HCT116 (cell line): ENCODE data around the gene TTC33. TPM values are rescaled to one million over a fixed set of nuclear protein-coding genes. Genes with fewer than 3 reads are reported as not detected.

Experiments used
- ATAC-seq: fragments of 200-7000 bp; cut with Tn5 transposase; 2 replicates; pipeline ENCODE4 v1.9.1; 2020; ENCODE audit warnings: mild to moderate bottlenecking, moderate library complexity
- Bru-seq: library from RNA; stranded (reverse); fragments of 400-500 nt; gene quantifications from one replicate; lab custom pipeline; 2021; lab: Mats Ljungman, UMichigan
- BruChase-seq, 2 experiments: library from RNA; stranded (reverse); fragments of 400-500 nt; gene quantifications; one replicate each; lab custom pipeline; 2021; lab: Mats Ljungman, UMichigan
- BruUV-seq: library from RNA; stranded (reverse); fragments of 400-500 nt; replicated peaks from 2 replicates; lab custom pipeline; 2021; lab: Mats Ljungman, UMichigan
- CTCF ChIA-PET: fragments of 300-600 bp; sonication (Branson Sonifier 250); formaldehyde crosslinking; loops from one replicate; lab custom pipeline; 2021; ENCODE audit warnings: antibody characterized with exemption; lab: Charles Lee
- POLR2A ChIA-PET: fragments of 300-600, 350-600 bp; sonication (Branson Sonifier 250); formaldehyde crosslinking; loops from one replicate; lab custom pipeline; 2021; ENCODE audit warnings: antibody characterized with exemption; lab: Charles Lee
- RAD21 ChIA-PET, 2 experiments: fragments of 300-600 bp; sonication (Branson Sonifier 250); formaldehyde crosslinking; loops; one replicate each; lab custom pipeline; 2023; ENCODE audit warnings: low total read pairs in 2 of 2; ENCODE audit not compliant: uncharacterized antibody in 2 of 2, unreplicated experiment in 2 of 2, low non-redundant PET in 1 of 2; lab: Charles Lee
- DNase-seq: peaks from one replicate; pipeline ENCODE4 v3.0.0-alpha.2; 2010; ENCODE audit warnings: low read depth, low spot score
- H2AFZ ChIP-seq: fragments of 200-600 bp; shearing (Covaris generic), sonication (generic); 2 replicates; pipeline ENCODE4 v1.6.1; 2017; ENCODE audit warnings: low read depth, mixed run types, mixed read lengths, antibody characterized with exemption, low read length; ENCODE audit not compliant: poor library complexity, severe bottlenecking
- H3K27ac ChIP-seq: 2 replicates; pipeline ENCODE4 v1.5.1; 2012; ENCODE audit warnings: low read depth, low read length
- H3K27me3 ChIP-seq: fragments of 200-600 bp; sonication (generic); 2 replicates; pipeline ENCODE4 v1.6.1; 2016; ENCODE audit warnings: mixed run types, low read length, mixed read lengths; ENCODE audit not compliant: insufficient read depth
- H3K36me3 ChIP-seq, 2 experiments: fragments of 200-500 bp in 1 of 2; fragments of 200-600 bp in 1 of 2; sonication (Bioruptor generic) in 1 of 2; sonication (generic) in 1 of 2; 2 replicates each; pipeline versions ENCODE4 v1.5.1 to v1.6.1; 2014 to 2016; ENCODE audit warnings: low read length in 2 of 2, inconsistent platforms in 1 of 2, mixed read lengths in 1 of 2, mixed run types in 1 of 2; ENCODE audit not compliant: insufficient read depth in 2 of 2, control insufficient read depth in 1 of 2
- H3K4me1 ChIP-seq, 2 experiments: fragments of 200-600 bp in 1 of 2; sonication (generic) in 1 of 2; 2 replicates each; pipeline versions ENCODE4 v1.5.1 to v1.6.1; 2012 to 2017; ENCODE audit warnings: low read length in 2 of 2, inconsistent platforms in 1 of 2, mild to moderate bottlenecking in 1 of 2, mixed read lengths in 1 of 2, mixed run types in 1 of 2, moderate library complexity in 1 of 2; ENCODE audit not compliant: insufficient read depth in 2 of 2, control insufficient read depth in 1 of 2
- H3K4me2 ChIP-seq: fragments of 200-600 bp; sonication (generic); 2 replicates; pipeline ENCODE4 v1.6.1; 2017; ENCODE audit warnings: mixed run types, low read length, mixed read lengths
- H3K4me3 ChIP-seq, 2 experiments: fragments of 200-600 bp in 1 of 2; sonication (generic) in 1 of 2; replicated peaks in 1 of 2; 2 replicates each; pipeline ENCODE4 v1.5.1; 2011 to 2016; ENCODE audit warnings: low read length in 2 of 2, control low read depth in 1 of 2, low read depth in 1 of 2, mild to moderate bottlenecking in 1 of 2, mixed read lengths in 1 of 2, mixed run types in 1 of 2
- H3K79me2 ChIP-seq: fragments of 200-600 bp; sonication (generic); 2 replicates; pipeline ENCODE4 v1.6.1; 2017; ENCODE audit warnings: mild to moderate bottlenecking, mixed run types, low read length, moderate library complexity, mixed read lengths; ENCODE audit not compliant: insufficient read depth
- H3K9ac ChIP-seq: fragments of 200-600 bp; sonication (generic); 2 replicates; pipeline ENCODE4 v1.6.1; 2016; ENCODE audit warnings: low read length, mixed read lengths
- H3K9me2 ChIP-seq: fragments of 200-600 bp; sonication (generic), shearing (Covaris generic); 2 replicates; pipeline ENCODE4 v1.6.1; 2017; ENCODE audit warnings: mixed run types, mild to moderate bottlenecking, moderate library complexity; ENCODE audit not compliant: insufficient read depth
- H3K9me3 ChIP-seq, 2 experiments: fragments of 200-500 bp in 1 of 2; fragments of 200-600 bp in 1 of 2; sonication (Bioruptor generic) in 1 of 2; sonication (generic) in 1 of 2; 2 replicates each; pipeline ENCODE4 v1.6.1; 2014 to 2017; ENCODE audit warnings: low read length in 2 of 2, mixed read lengths in 2 of 2, inconsistent platforms in 1 of 2, low read depth in 1 of 2, mild to moderate bottlenecking in 1 of 2, mixed run types in 1 of 2, moderate library complexity in 1 of 2; ENCODE audit not compliant: control insufficient read depth in 1 of 2, insufficient read depth in 1 of 2
- H4K20me1 ChIP-seq: fragments of 200-600 bp; sonication (generic), shearing (Covaris generic); 2 replicates; pipeline ENCODE4 v1.6.1; 2017; ENCODE audit warnings: mixed run types, mild to moderate bottlenecking, moderate library complexity; ENCODE audit not compliant: insufficient read depth
- ATF3 ChIP-seq: IDR thresholded peaks from 2 replicates; pipeline ENCODE4 v1.6.1; 2012
- CBX3 ChIP-seq: IDR thresholded peaks from 2 replicates; pipeline ENCODE4 v1.6.1; 2012; ENCODE audit warnings: low read depth
- CEBPB ChIP-seq: IDR thresholded peaks from 2 replicates; pipeline ENCODE4 v1.6.1; 2012; ENCODE audit warnings: low read depth
- CTCF ChIP-seq, 3 experiments: fragments of 200-600 bp in 1 of 3; sonication (generic) in 1 of 3; IDR thresholded peaks in 2 of 3; conservative IDR thresholded peaks in 1 of 3; 2 replicates each; pipeline ENCODE4 v1.5.1; 2012 to 2017; ENCODE audit warnings: low read depth in 2 of 3, low read length in 2 of 3, antibody characterized with exemption in 1 of 3, borderline replicate concordance in 1 of 3, control low read depth in 1 of 3, mild to moderate bottlenecking in 1 of 3, mixed read lengths in 1 of 3, mixed run types in 1 of 3, moderate library complexity in 1 of 3; ENCODE audit not compliant: insufficient read depth in 1 of 3
- ELF1 ChIP-seq: IDR thresholded peaks from 2 replicates; pipeline ENCODE4 v1.6.1; 2012; ENCODE audit warnings: low read depth, borderline replicate concordance
- EZH2 ChIP-seq: fragments of 200-600 bp; sonication (generic); IDR thresholded peaks from 2 replicates; pipeline ENCODE4 v1.6.1; 2017; ENCODE audit warnings: antibody characterized with exemption, mixed run types
- FOSL1 ChIP-seq: IDR thresholded peaks from 2 replicates; pipeline ENCODE4 v1.6.1; 2012; ENCODE audit warnings: low read depth
- JUND ChIP-seq: IDR thresholded peaks from 2 replicates; pipeline ENCODE4 v1.6.1; 2012
- MAX ChIP-seq: IDR thresholded peaks from 2 replicates; pipeline ENCODE4 v1.6.1; 2012
- POLR2A ChIP-seq: IDR thresholded peaks from 2 replicates; pipeline ENCODE4 v1.7.0; 2011; ENCODE audit warnings: borderline replicate concordance; ENCODE audit not compliant: insufficient read depth, insufficient read length; ENCODE audit errors: extremely low read depth
- POLR2AphosphoS5 ChIP-seq: IDR thresholded peaks from 2 replicates; pipeline ENCODE4 v1.6.1; 2011; ENCODE audit warnings: mild to moderate bottlenecking, low read depth, low read length, moderate library complexity
- SIN3A ChIP-seq: IDR thresholded peaks from 2 replicates; pipeline ENCODE4 v1.6.1; 2012; ENCODE audit warnings: low read depth
- SP1 ChIP-seq: IDR thresholded peaks from 2 replicates; pipeline ENCODE4 v1.6.1; 2012; ENCODE audit warnings: low read depth
- TCF7L2 ChIP-seq: IDR thresholded peaks from 2 replicates; pipeline ENCODE4 v1.7.0; 2011; ENCODE audit warnings: borderline replicate concordance, inconsistent platforms; ENCODE audit not compliant: insufficient read depth, insufficient read length; ENCODE audit errors: extremely low read depth
- ZBTB33 ChIP-seq: IDR thresholded peaks from 2 replicates; pipeline ENCODE4 v1.6.1; 2011; ENCODE audit warnings: mild to moderate bottlenecking, low read length, moderate library complexity; ENCODE audit not compliant: insufficient replicate concordance; ENCODE audit errors: extremely low read depth
- ZFX ChIP-seq: fragments of 450-650 bp; IDR thresholded peaks from 2 replicates; pipeline ENCODE4 v1.6.1; 2017
- ZNF274 ChIP-seq: fragments of 200-500 bp; sonication (Bioruptor generic); IDR thresholded peaks from 2 replicates; pipeline ENCODE4 v1.6.1; 2014; ENCODE audit warnings: mild to moderate bottlenecking, low read depth, low read length, inconsistent platforms
- intact Hi-C: fragments of 100-400 bp; cut with micrococcal nuclease; formaldehyde crosslinking; loops from 2 replicates; pipeline ENCODE4 v1.10.0; 2022
- long read RNA-seq: library from polyadenylated mRNA; unstranded; transcript quantifications from one replicate; pipeline ENCODE4 v2.0.0, GENCODE V29; 2021; ENCODE audit not compliant: unreplicated experiment
- polyA plus RNA-seq: library from polyadenylated mRNA; unstranded; fragments of >200 nt; gene quantifications from 2 replicates; pipeline ENCODE4 v1.2.1, GENCODE V29; 2012; ENCODE audit warnings: missing spikeins
- total RNA-seq: library from RNA; stranded (reverse); gene quantifications from one replicate; pipeline ENCODE4 v1.2.1, GENCODE V29; 2021; ENCODE audit not compliant: unreplicated experiment

Gene TTC33
- total RNA-seq (14.5 TPM), Bru-seq, nascent RNA (percentile 42 among the genes with signal in this experiment), BruChase-seq, experiment 1, labeled RNA remaining after a 6-hour chase (percentile 49 among the genes with signal in this experiment), BruChase-seq, experiment 2, labeled RNA remaining after a 2-hour chase (percentile 48 among the genes with signal in this experiment)
- polyA plus RNA-seq, result 5.6 and 6.6 TPM in 2 replicates
- long read RNA-seq, transcript TTC33-201 (5 exons, 2,612 nt), result major isoform, 34 of 42 reads
- long read RNA-seq, partial matches to known transcripts, result 2 of 42 reads
- long read RNA-seq, other reads (novel, unspliced or antisense), result 4 of 42 reads

GRCh38 chr5:40755407-40756365, at the start of gene TTC33:
Gene TTC33, minus strand, starts transcription at chr5:40755961. Its CDS starts 8,943 bp downstream, at chr5:40747018.
- no peaks in the 10 kb centered on the region for H3K9me2 ChIP-seq
- peak within 1 kb of the TSS; percentile 66 for H2AFZ ChIP-seq
- peaks cover 4 to 15% of the 10 kb centered on the region in 2 experiments; a peak in 3 of 4 replicates for H3K4me1 ChIP-seq
- ChIA-PET POLR2A (no interaction called here), RAD21 (interaction anchor here in 1 of 2 experiments (0.6 kb wide), 1 partner anchor 74 kb away, joined by 3 read pairs; no protein-coding TSS in a partner anchor), CTCF (no interaction called here)
- peak within 1 kb of the TSS; percentile 75 for H3K27ac ChIP-seq
- peak within 1 kb of the TSS; percentile 90 to 91 for H3K4me3 ChIP-seq
- H3K36me3 ChIP-seq, result peaks cover 0 to 2% of the 10 kb centered on the region in 2 experiments; a peak in 1 of 4 replicates
- TSS peak; percentile 56 for BruUV-seq
- H4K20me1 ChIP-seq, result no peaks in the 10 kb centered on the region
- peak within 1 kb of the TSS; percentile 84 for H3K4me2 ChIP-seq
- peak within 1 kb of the TSS; percentile 78 for H3K9ac ChIP-seq
- DNase-seq (peak; percentile 89), ATAC-seq (peak; percentile 90)
- intact Hi-C loops, result loop anchor here (1.0 to 2.0 kb wide), 2 partner anchors 43 to 123 kb away; partner anchors contain the start of gene PRKAA1
- H3K9me3 ChIP-seq, result no peaks in the 10 kb centered on the region
- peaks cover 24% of the 10 kb centered on the region for H3K79me2 ChIP-seq
- no peaks in the 10 kb centered on the region for H3K27me3 ChIP-seq
- TF ChIP-seq TCF7L2, result peak; percentile 22
- TF ChIP-seq SIN3A, result peak; percentile 46; the same call in 1 of the 2 replicates
- peak; percentile 76 for TF ChIP-seq ZFX
- TF ChIP-seq ELF1, result no peak; the same call in 1 of the 2 replicates
- no peak for TF ChIP-seq JUND
- peak; percentile 40 for TF ChIP-seq ZBTB33
- peak; percentile 97 for TF ChIP-seq MAX
- no peak for TF ChIP-seq FOSL1
- peak; percentile 26; the same call in 1 of the 2 replicates for TF ChIP-seq POLR2AphosphoS5
- no peak for TF ChIP-seq EZH2
- no peak for TF ChIP-seq ATF3
- TF ChIP-seq ZNF274, result no peak
- TF ChIP-seq CBX3, result peak; percentile 76; the same call in 1 of the 2 replicates
- peak; percentile 59 for TF ChIP-seq SP1
- no peak for TF ChIP-seq CEBPB
- TF ChIP-seq POLR2A, result no peak
- peak; percentile 56 to 61 (median 57); a peak in 5 of 6 replicates for TF ChIP-seq CTCF (IDR thresholded peaks at IDR 0.05 in 2 of 3, conservative IDR thresholded peaks at IDR 0.05 in 1 of 3; ENCODE audit: borderline replicate concordance in 1 of 3, insufficient read depth in 1 of 3, low read depth in 2 of 3, low read length in 2 of 3)
